ENCODE measurements around the gene ADAT3.

The ADAT3 gene

GRCh38 chr19:1921825-1922224, 16.6 kb downstream of the ADAT3 start:
- Histone ChIP-seq H3K27me3 (replicated peaks; ENCODE audit: insufficient read depth, low read length) (no peaks in the 10 kb centered on the region), H3F3A (ENCODE audit: insufficient read depth, low read length) (peaks cover 19% of the 10 kb centered on the region), H2AFZ (ENCODE audit: low read length) (no peak overlapping the region), H3K4me3 (ENCODE audit: low read length) (no peak overlapping the region), H3K9me2 (replicated peaks; ENCODE audit: insufficient read depth, low read length) (no peaks in the 10 kb centered on the region), H3K4me1 (ENCODE audit: low read length) (peaks cover 15% of the 10 kb centered on the region), H4K20me1 (ENCODE audit: insufficient read depth, low read length) (no peaks in the 10 kb centered on the region), H3K4me2 (ENCODE audit: low read depth, low read length) (no peak overlapping the region), H3K36me3 (replicated peaks; ENCODE audit: insufficient read depth, low read length) (no peaks in the 10 kb centered on the region), H3K9ac (ENCODE audit: low read length) (no peak overlapping the region), H3K27ac (ENCODE audit: low read length) (no peak overlapping the region), H3K9me3 (replicated peaks; ENCODE audit: insufficient read depth, low read length) (no peaks in the 10 kb centered on the region), H3K79me2 (ENCODE audit: low read length) (peaks cover 5% of the 10 kb centered on the region; the same call in 1 of the 2 replicates)
- no peak for DNase-seq
- TF ChIP-seq, protein P1, sequence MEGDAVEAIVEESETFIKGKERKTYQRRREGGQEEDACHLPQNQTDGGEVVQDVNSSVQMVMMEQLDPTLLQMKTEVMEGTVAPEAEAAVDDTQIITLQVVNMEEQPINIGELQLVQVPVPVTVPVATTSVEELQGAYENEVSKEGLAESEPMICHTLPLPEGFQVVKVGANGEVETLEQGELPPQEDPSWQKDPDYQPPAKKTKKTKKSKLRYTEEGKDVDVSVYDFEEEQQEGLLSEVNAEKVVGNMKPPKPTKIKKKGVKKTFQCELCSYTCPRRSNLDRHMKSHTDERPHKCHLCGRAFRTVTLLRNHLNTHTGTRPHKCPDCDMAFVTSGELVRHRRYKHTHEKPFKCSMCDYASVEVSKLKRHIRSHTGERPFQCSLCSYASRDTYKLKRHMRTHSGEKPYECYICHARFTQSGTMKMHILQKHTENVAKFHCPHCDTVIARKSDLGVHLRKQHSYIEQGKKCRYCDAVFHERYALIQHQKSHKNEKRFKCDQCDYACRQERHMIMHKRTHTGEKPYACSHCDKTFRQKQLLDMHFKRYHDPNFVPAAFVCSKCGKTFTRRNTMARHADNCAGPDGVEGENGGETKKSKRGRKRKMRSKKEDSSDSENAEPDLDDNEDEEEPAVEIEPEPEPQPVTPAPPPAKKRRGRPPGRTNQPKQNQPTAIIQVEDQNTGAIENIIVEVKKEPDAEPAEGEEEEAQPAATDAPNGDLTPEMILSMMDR (IDR thresholded peaks at IDR 0.05; ENCODE audit: low read length): no peak
- TF ChIP-seq EZH2 (optimal IDR thresholded peaks at IDR 0.05; ENCODE audit: low read depth, low read length) (no peak), EZH2phosphoT487 (IDR thresholded peaks at IDR 0.05; ENCODE audit: low read length) (no peak)

DNA sequence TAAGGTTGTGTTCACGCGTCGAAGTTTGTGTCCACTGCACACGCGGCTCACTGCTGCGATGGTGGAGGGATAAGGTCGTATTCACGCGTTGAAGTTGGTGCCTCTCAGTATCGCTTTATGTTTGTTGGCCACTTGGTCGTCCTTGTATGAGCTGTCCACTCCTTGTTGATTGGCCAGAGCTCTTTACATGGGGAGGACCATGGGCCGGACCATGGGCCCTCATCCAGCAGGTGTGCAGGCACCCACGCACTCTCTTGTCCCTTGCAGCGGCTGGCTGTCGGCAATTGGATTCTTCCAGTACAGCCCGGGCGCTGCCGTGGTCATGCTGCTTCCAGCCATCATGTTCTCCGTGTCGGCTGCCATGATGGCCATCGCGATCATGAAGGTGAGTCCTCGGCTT, 17.6 kb downstream of the ADAT3 start:
- Histone ChIP-seq H2AFZ (ENCODE audit: low read length) (no peak overlapping the region), H3K27ac (ENCODE audit: low read length) (peak overlapping the region; percentile 70; the same call in 1 of the 2 replicates), H3K36me3 (replicated peaks; ENCODE audit: insufficient read depth, low read length) (no peaks in the 10 kb centered on the region)

GRCh38 chr19:1923319-1923718, 18.1 kb downstream of the ADAT3 start:
- Histone ChIP-seq H3K9ac (ENCODE audit: low read length) (peak overlapping the region; percentile 16; the same call in 1 of the 2 replicates), H4K20me1 (ENCODE audit: insufficient read depth, low read length) (no peaks in the 10 kb centered on the region), H3K27me3 (replicated peaks; ENCODE audit: insufficient read depth, low read length) (no peaks in the 10 kb centered on the region), H3K9me2 (replicated peaks; ENCODE audit: insufficient read depth, low read length) (no peaks in the 10 kb centered on the region), H3K4me3 (ENCODE audit: low read length) (peak overlapping the region; percentile 17; the same call in 1 of the 2 replicates), H3K9me3 (replicated peaks; ENCODE audit: insufficient read depth, low read length) (no peaks in the 10 kb centered on the region), H3F3A (ENCODE audit: insufficient read depth, low read length) (peaks cover 19% of the 10 kb centered on the region), H3K27ac (ENCODE audit: low read length) (peak overlapping the region; percentile 70), H2AFZ (ENCODE audit: low read length) (0 out of 2 replicates have a peak overlapping the region, but pooled peaks have one; percentile 5), H3K79me2 (ENCODE audit: low read length) (peaks cover 5% of the 10 kb centered on the region; the same call in 1 of the 2 replicates), H3K36me3 (replicated peaks; ENCODE audit: insufficient read depth, low read length) (no peaks in the 10 kb centered on the region), H3K4me2 (ENCODE audit: low read depth, low read length) (peak overlapping the region; percentile 67; the same call in 1 of the 2 replicates), H3K4me1 (ENCODE audit: low read length) (peaks cover 15% of the 10 kb centered on the region)
- TF ChIP-seq EZH2 (optimal IDR thresholded peaks at IDR 0.05; ENCODE audit: low read depth, low read length) (no peak), EZH2phosphoT487 (IDR thresholded peaks at IDR 0.05; ENCODE audit: low read length) (no peak)
- TF ChIP-seq, protein P1 (IDR thresholded peaks at IDR 0.05; ENCODE audit: low read length): peak; percentile 38
- DNase-seq: peak; percentile 87

More for the DNA sequence above, 17.6 kb downstream of the ADAT3 start:
- Histone ChIP-seq H3F3A (ENCODE audit: insufficient read depth, low read length) (peaks cover 19% of the 10 kb centered on the region), H3K9me3 (replicated peaks; ENCODE audit: insufficient read depth, low read length) (no peaks in the 10 kb centered on the region), H3K27me3 (replicated peaks; ENCODE audit: insufficient read depth, low read length) (no peaks in the 10 kb centered on the region), H3K79me2 (ENCODE audit: low read length) (peaks cover 5% of the 10 kb centered on the region; the same call in 1 of the 2 replicates), H3K4me1 (ENCODE audit: low read length) (peaks cover 15% of the 10 kb centered on the region), H3K4me2 (ENCODE audit: low read depth, low read length) (peak overlapping the region; percentile 67; the same call in 1 of the 2 replicates), H3K4me3 (ENCODE audit: low read length) (0 out of 2 replicates have a peak overlapping the region, but pooled peaks have one; percentile 17), H4K20me1 (ENCODE audit: insufficient read depth, low read length) (no peaks in the 10 kb centered on the region), H3K9ac (ENCODE audit: low read length) (no peak overlapping the region), H3K9me2 (replicated peaks; ENCODE audit: insufficient read depth, low read length) (no peaks in the 10 kb centered on the region)
- no peak for DNase-seq
- TF ChIP-seq EZH2 (optimal IDR thresholded peaks at IDR 0.05; ENCODE audit: low read depth, low read length) (no peak), EZH2phosphoT487 (IDR thresholded peaks at IDR 0.05; ENCODE audit: low read length) (no peak)
- TF ChIP-seq, protein P1 (IDR thresholded peaks at IDR 0.05; ENCODE audit: low read length): no peak
